ENCODE data around the gene PGK1. TPM values are rescaled to one million over a fixed set of nuclear protein-coding genes. Genes with fewer than 3 reads are reported as not detected.
A peak's percentile ranks its signal among the peaks of the same experiment; 100 is the strongest.
"Not testable (repeated sequence)": the region's sequence is repeated elsewhere in the genome, so short reads cannot be mapped to it uniquely, and the experiment has no call there.

The PGK1 gene
- total RNA-seq, 1 donor = 206 TPM

DNA sequence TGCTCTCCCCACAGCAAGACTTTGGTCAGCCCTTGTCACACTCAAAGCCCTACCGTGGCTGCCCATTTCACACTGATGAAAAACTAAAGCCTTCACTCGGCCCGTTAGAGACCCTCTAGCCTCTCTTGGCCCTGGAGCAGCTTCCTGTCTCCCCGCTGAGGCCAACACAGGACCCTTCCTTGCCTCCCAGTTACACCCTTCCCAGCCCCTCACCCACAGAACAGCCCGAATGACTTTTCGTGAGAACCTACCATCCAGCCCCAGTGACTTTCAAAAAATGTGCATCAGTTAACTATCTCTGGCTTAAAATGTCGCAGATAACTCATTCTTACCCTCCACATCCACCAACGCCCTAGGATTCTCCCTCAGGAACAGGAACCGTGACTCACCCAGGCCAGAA, 36.2 kb downstream of the PGK1 start:
- Histone ChIP-seq H3K27ac (ENCODE audit: low read depth, low read length) (no peak overlapping the region), H3K27me3 (ENCODE audit: insufficient read depth, low read length) (no peaks in the 10 kb centered on the region), H3K4me3 (ENCODE audit: insufficient read depth, low read length) (no peak overlapping the region), H4K20me1 (ENCODE audit: insufficient read depth, low read length) (no peaks in the 10 kb centered on the region), H3K36me3 (ENCODE audit: insufficient read depth, low read length) (no peaks in the 10 kb centered on the region), H3K4me2 (ENCODE audit: insufficient read depth, low read length) (no peak overlapping the region), H3K9me3 (ENCODE audit: low read depth, low read length) (no peaks in the 10 kb centered on the region), H3K4me1 (ENCODE audit: insufficient read depth, low read length) (no peaks in the 10 kb centered on the region), H3K79me2 (ENCODE audit: insufficient read depth, low read length) (no peaks in the 10 kb centered on the region), H2AFZ (ENCODE audit: low read length) (no peak overlapping the region)
- DNase-seq (ENCODE audit: insufficient read length, low spot score, missing footprints) = peak; percentile 8
- TF ChIP-seq, protein P1, sequence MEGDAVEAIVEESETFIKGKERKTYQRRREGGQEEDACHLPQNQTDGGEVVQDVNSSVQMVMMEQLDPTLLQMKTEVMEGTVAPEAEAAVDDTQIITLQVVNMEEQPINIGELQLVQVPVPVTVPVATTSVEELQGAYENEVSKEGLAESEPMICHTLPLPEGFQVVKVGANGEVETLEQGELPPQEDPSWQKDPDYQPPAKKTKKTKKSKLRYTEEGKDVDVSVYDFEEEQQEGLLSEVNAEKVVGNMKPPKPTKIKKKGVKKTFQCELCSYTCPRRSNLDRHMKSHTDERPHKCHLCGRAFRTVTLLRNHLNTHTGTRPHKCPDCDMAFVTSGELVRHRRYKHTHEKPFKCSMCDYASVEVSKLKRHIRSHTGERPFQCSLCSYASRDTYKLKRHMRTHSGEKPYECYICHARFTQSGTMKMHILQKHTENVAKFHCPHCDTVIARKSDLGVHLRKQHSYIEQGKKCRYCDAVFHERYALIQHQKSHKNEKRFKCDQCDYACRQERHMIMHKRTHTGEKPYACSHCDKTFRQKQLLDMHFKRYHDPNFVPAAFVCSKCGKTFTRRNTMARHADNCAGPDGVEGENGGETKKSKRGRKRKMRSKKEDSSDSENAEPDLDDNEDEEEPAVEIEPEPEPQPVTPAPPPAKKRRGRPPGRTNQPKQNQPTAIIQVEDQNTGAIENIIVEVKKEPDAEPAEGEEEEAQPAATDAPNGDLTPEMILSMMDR (IDR thresholded peaks at IDR 0.05; ENCODE audit: extremely low read depth, low read depth, low read length) = no peak

DNA sequence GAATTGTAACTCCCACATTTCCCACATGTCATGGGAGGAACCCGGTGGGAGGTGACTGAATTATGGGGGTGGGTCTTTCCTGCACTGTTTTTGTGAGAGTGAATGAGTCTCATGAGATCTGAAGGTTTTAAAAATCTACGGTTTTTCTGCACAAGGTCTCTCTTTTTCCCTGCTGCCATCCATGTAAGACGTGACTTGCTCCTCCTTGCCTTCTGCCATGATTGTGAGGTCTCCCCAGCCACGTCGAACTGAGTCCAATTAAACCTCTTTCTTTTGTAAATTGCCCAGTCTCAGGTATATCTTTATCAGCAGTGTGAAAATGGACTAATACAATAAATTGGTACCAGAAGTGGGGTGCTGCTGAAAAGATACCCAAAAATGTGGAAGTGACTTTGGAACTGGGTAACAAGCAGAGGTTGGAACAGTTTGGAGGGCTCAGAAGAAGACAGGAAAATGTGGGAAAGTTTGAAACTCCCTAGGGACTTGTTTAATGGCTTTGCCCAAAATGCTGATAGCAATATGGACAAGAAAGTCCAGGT, 43.0 kb downstream of the PGK1 start:
- not testable (repeated sequence) for H4K20me1 ChIP-seq (ENCODE audit: insufficient read depth, low read length); H3K4me3 ChIP-seq (ENCODE audit: insufficient read depth, low read length); H3K27me3 ChIP-seq (ENCODE audit: insufficient read depth, low read length); H3K27ac ChIP-seq (ENCODE audit: low read depth, low read length); H3K36me3 ChIP-seq (ENCODE audit: insufficient read depth, low read length); H3K4me2 ChIP-seq (ENCODE audit: insufficient read depth, low read length); DNase-seq (ENCODE audit: insufficient read length, low spot score, missing footprints); H3K79me2 ChIP-seq (ENCODE audit: insufficient read depth, low read length); H3K4me1 ChIP-seq (ENCODE audit: insufficient read depth, low read length); H3K9me3 ChIP-seq (ENCODE audit: low read depth, low read length); H2AFZ ChIP-seq (ENCODE audit: low read length)

DNA sequence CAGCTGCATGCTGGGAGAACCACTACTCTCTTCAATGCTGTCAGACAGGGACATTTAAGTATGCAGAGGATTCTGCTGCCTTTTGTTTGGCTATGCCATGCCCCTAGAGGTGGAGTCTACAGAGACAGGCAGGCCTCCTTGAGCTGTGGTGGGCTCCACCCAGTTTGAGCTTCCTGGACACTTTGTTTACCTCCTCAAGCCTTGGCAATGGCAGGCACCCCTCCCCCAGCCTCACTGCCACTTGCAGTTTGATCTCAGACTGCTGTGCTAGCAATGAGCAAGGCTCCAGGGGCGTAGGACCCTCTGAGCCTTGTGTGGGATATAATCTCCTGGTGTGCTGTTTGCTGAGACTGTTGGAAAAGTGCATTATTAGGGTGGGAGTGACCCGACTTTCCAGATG, 53.3 kb downstream of the PGK1 start:
- H3K36me3 ChIP-seq (ENCODE audit: insufficient read depth, low read length); H3K4me3 ChIP-seq (ENCODE audit: insufficient read depth, low read length); H3K27ac ChIP-seq (ENCODE audit: low read depth, low read length); DNase-seq (ENCODE audit: insufficient read length, low spot score, missing footprints); H3K9me3 ChIP-seq (ENCODE audit: low read depth, low read length); H4K20me1 ChIP-seq (ENCODE audit: insufficient read depth, low read length); H3K79me2 ChIP-seq (ENCODE audit: insufficient read depth, low read length); H3K4me1 ChIP-seq (ENCODE audit: insufficient read depth, low read length); H3K4me2 ChIP-seq (ENCODE audit: insufficient read depth, low read length); H3K27me3 ChIP-seq (ENCODE audit: insufficient read depth, low read length); H2AFZ ChIP-seq (ENCODE audit: low read length): not testable (repeated sequence)

DNA sequence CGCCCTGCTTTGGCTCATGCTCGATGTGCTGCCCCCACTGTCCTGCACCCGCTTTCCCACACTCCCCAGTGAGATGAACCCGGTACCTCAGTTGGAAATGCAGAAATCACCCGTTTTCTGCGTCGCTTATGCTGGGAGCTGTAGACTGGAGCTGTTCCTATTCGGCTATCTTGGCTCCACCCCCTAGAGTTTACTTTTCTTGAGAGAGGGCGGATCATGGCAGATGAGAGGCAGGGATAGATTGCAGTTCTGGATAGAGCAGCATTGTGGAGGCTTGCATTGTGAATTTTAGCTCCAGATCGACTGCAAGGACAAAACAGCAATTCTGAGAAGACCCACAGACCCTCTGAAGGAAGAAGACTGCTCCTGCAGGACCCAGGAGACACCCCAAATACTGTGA, 53.8 kb downstream of the PGK1 start:
- not testable (repeated sequence) for H3K36me3 ChIP-seq (ENCODE audit: insufficient read depth, low read length); H3K79me2 ChIP-seq (ENCODE audit: insufficient read depth, low read length); H3K4me2 ChIP-seq (ENCODE audit: insufficient read depth, low read length); DNase-seq (ENCODE audit: insufficient read length, low spot score, missing footprints); H3K9me3 ChIP-seq (ENCODE audit: low read depth, low read length); H3K27ac ChIP-seq (ENCODE audit: low read depth, low read length); H2AFZ ChIP-seq (ENCODE audit: low read length); H3K27me3 ChIP-seq (ENCODE audit: insufficient read depth, low read length); H3K4me1 ChIP-seq (ENCODE audit: insufficient read depth, low read length); H3K4me3 ChIP-seq (ENCODE audit: insufficient read depth, low read length); H4K20me1 ChIP-seq (ENCODE audit: insufficient read depth, low read length)

DNA sequence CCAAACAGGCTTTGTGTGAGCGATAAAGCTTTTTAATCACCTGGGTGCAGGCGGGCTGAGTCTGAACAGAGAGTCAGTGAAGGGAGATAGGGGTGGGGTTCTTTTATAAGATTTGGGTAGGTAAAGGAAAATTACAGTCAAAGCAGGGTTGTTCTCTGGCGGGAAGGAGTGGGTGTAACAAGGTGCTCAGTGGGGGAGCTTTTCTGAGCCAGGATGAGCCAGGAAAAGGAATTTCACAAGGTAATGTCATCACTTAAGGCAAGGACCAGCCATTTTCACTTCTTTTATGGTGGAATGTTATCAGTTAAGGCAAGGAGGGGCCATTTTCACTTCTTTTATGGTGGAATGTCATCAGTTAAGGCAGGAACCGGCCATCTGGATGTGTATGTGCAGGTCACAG, 56.7 kb downstream of the PGK1 start:
- not testable (repeated sequence) for H3K4me1 ChIP-seq (ENCODE audit: insufficient read depth, low read length); H3K79me2 ChIP-seq (ENCODE audit: insufficient read depth, low read length); H3K36me3 ChIP-seq (ENCODE audit: insufficient read depth, low read length); H3K27me3 ChIP-seq (ENCODE audit: insufficient read depth, low read length); DNase-seq (ENCODE audit: insufficient read length, low spot score, missing footprints); H2AFZ ChIP-seq (ENCODE audit: low read length); H3K4me2 ChIP-seq (ENCODE audit: insufficient read depth, low read length); H4K20me1 ChIP-seq (ENCODE audit: insufficient read depth, low read length); H3K4me3 ChIP-seq (ENCODE audit: insufficient read depth, low read length); H3K27ac ChIP-seq (ENCODE audit: low read depth, low read length); H3K9me3 ChIP-seq (ENCODE audit: low read depth, low read length)

DNA sequence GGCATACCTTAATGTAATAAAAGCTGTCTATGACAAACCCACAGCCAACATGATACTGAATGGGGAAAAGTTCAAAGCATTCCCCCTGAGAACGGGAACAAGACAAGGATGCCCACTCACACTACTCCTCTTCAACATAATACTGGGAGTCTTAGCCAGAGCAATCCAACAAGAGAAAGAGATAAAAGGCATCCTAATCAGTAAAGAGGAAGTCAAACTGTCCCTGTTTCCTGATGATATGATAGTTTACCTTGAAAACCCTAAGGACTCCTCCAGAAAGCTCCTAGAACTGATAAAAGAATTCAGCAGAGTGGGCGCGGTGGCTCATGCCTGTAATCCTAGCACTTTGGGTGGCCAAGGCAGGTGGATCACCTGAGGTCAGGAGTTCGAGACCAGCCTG, 59.1 kb downstream of the PGK1 start:
- H3K4me2 ChIP-seq (ENCODE audit: insufficient read depth, low read length); H3K79me2 ChIP-seq (ENCODE audit: insufficient read depth, low read length); H2AFZ ChIP-seq (ENCODE audit: low read length); H3K27ac ChIP-seq (ENCODE audit: low read depth, low read length); H4K20me1 ChIP-seq (ENCODE audit: insufficient read depth, low read length); H3K4me3 ChIP-seq (ENCODE audit: insufficient read depth, low read length); H3K4me1 ChIP-seq (ENCODE audit: insufficient read depth, low read length); H3K27me3 ChIP-seq (ENCODE audit: insufficient read depth, low read length); DNase-seq (ENCODE audit: insufficient read length, low spot score, missing footprints); H3K36me3 ChIP-seq (ENCODE audit: insufficient read depth, low read length); H3K9me3 ChIP-seq (ENCODE audit: low read depth, low read length): not testable (repeated sequence)
